GM12891 (cell line): ENCODE results near the gene ZNF879. TPM values are rescaled to one million over a fixed set of nuclear protein-coding genes. Genes with fewer than 3 reads are reported as not detected.

Source experiments
- DNase-seq: peaks from one replicate; pipeline ENCODE4 v3.0.0; 2011; ENCODE audit warnings: low spot score; ENCODE audit not compliant: insufficient read length
- FAIRE-seq: peaks from 2 replicates; lab custom pipeline; 2011; peaks lifted over from hg19 to GRCh38; lab: Jason Lieb, UNC
- PAX5 ChIP-seq: IDR thresholded peaks from 2 replicates; pipeline ENCODE4 v1.6.1; 2011; ENCODE audit warnings: low read length, moderate library complexity, mild to moderate bottlenecking; ENCODE audit not compliant: insufficient read depth, severe bottlenecking
- POLR2A ChIP-seq: IDR thresholded peaks from 2 replicates; pipeline ENCODE4 v1.6.1; 2011; ENCODE audit warnings: low read depth, low read length, control low read depth
- POLR2AphosphoS5 ChIP-seq: IDR thresholded peaks from 2 replicates; pipeline ENCODE4 v1.6.1; 2011; ENCODE audit warnings: low read depth, low read length, control low read depth
- POU2F2 ChIP-seq: IDR thresholded peaks from 2 replicates; pipeline ENCODE4 v1.6.1; 2011; ENCODE audit warnings: low read depth, mild to moderate bottlenecking, control low read depth, low read length, moderate library complexity
- SPI1 ChIP-seq: IDR thresholded peaks from 2 replicates; pipeline ENCODE4 v1.6.1; 2011; ENCODE audit warnings: low read depth, low read length, control low read depth
- TAF1 ChIP-seq: IDR thresholded peaks from 2 replicates; pipeline ENCODE4 v1.6.1; 2011; ENCODE audit warnings: low read depth, low read length, control low read depth
- polyA plus RNA-seq: library from polyadenylated mRNA; unstranded; fragments of >200 nt; gene quantifications from one replicate; pipeline ENCODE4 v1.2.1, GENCODE V29; 2012; ENCODE audit warnings: low read depth, missing spikeins, inconsistent platforms; ENCODE audit not compliant: missing spikeins

ZNF879 gene
- polyA plus RNA-seq: not detected

DNA sequence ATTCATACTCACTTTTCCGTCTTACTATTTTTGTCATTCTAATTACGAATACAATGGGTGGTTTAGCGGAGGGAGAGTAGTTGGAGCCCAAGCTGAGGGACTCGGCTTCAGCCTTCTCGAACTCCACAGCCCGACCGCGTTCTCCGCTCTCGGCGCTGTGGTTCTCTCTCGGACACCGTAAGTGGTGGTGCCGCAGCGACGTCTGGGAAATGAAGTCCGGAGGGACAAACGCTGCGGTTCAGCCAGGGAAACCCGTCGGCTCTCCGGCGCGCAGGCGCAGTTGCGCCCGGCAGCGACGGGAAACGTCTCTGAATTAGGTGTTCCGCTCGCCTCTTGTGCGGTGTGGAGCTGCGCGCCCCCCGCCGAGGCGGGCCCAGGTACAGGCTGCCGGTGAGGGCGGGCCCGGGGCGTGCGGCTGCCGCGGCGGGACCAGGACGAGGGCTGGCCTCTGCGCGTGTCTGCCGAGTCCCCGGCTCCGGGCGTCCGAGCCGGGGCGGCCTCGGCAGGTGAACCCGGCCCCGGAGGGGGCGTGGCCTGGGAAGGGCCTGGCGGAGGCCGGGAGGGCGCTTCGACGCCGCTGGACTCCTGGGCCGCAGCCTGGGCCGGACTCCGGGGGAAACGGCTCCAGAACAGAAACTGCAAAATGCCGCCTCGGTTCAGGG, at the start of gene ZNF879:
Gene ZNF879 (plus strand): TSS at position 277 of the 662 bp plus-strand sequence. CDS start 1,201 bp downstream, outside the sequence.
- FAIRE-seq: no peak

DNA sequence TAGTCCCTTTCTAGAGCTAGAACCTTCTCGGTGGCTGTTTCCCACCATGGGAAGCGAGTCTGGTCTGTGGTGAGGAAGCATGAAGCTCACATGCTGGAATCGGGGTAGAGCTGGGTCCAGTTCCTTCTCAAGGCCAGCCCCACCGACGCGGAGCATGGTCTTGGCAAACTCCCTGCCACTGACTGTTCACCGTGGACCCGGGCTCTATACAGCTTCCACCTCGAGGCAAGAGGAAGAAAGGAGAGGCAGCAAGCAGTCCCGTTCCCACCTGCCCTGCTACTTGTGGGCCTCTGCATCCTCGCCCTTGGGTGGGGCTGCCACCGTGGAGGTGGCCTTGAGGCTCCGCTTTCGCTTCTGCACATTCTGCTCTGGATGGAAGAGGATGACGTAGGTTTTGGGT, 42.2 kb upstream of the ZNF879 start:
- TF ChIP-seq POLR2AphosphoS5 (no peak), POLR2A (no peak), POU2F2 (no peak), SPI1 (no peak), TAF1 (no peak), PAX5 (no peak)
- no peak for DNase-seq
- FAIRE-seq: no peak

More for the DNA sequence above, at the start of gene ZNF879:
- TF ChIP-seq POU2F2 (no peak), POLR2A (no peak), SPI1 (no peak)
- peak; percentile 19 for DNase-seq

DNA sequence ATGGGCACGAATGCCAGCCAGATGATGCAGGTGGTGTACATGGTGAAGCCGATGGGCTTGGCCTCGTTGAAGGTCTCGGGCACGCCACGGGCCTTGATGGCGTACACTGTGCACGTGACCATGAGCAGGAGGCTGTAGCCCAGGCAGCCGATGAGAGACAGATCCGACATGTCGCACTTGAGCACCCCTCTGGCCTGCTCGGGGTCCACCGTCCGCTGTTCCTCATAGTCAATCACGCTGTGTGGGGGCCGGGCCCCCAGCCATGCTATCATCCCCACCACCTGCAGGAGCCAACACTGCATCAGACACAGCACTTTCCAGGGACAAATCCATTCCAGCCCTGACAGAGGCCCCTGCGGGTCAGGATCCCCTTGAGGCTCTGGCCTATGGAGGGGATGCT, 40.7 kb upstream of the ZNF879 start:
- FAIRE-seq (no peak), DNase-seq (no peak)
- TF ChIP-seq POU2F2 (no peak), POLR2A (no peak), PAX5 (no peak), POLR2AphosphoS5 (no peak), TAF1 (no peak), SPI1 (no peak)

DNA sequence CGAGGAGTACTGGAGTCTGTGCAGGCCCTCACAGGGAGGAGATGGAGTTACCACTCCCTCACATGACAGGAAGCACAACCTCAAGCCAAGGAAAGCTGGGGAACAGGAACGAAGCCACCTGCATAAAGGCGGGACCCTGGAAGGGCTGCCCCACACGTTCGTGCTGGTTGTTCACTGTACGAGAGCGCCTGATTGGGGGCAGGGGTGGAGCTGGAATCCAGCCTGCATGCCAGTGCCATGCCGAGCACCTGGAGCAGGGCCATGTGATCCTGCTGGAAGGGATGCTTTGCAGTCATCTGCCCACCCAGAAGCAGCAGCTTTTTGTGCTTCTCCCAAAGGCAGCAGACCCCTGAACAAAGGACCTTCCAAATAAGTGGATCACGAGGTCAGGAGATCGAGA, 39.9 kb upstream of the ZNF879 start:
- DNase-seq (no peak), FAIRE-seq (no peak)
- TF ChIP-seq POLR2A: no peak
- TF ChIP-seq POU2F2: no peak
- no peak for TF ChIP-seq PAX5
- no peak for TF ChIP-seq SPI1
- TF ChIP-seq POLR2AphosphoS5: no peak
- TF ChIP-seq TAF1: no peak

DNA sequence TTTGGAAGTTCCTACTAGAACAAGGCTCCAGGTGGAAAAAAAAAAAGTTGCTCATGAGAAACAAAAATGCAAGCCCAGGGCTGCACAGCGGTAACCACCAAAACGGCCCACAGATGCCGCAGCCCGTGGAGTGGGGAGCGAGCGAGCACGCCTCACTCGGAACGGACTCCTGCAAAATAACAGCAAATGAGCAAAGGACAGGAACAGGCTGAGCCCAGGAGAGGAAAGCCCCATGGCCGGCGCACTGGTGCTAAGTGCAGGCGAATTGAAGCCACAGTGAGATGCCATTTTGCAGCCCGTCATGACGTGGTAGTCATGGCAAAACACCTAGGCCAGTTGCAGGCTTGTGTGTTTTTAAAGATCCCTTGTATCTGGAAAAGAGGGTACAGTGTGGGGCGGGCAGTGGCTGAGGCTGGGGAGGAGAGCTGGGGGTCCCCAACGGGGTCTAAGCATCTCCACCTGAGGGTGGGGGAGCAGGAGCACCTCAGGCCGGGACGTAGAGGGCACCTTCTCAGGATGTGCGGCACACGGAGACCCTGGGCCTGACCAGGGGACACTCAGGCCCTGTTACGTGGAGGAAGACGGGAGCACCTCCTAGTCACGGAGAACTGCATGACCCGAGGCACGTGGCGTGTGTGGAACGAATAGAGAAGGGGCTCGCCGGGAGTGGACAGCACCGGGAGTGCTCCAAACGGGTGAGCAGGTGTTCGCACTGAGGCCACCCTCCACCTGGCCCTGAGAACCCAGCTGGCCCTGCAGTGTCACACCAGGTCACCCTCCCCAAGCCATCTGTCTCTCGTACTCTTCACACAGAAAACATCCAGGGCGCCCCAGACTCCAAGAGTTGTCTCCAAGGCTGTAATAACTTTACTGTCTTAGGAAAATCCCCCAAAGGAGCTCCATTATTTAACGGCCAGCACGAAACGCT, 39.2 kb upstream of the ZNF879 start:
- no peak for TF ChIP-seq TAF1
- no peak for TF ChIP-seq POLR2AphosphoS5
- no peak for TF ChIP-seq POLR2A
- TF ChIP-seq POU2F2: no peak
- FAIRE-seq: no peak
- no peak for DNase-seq

DNA sequence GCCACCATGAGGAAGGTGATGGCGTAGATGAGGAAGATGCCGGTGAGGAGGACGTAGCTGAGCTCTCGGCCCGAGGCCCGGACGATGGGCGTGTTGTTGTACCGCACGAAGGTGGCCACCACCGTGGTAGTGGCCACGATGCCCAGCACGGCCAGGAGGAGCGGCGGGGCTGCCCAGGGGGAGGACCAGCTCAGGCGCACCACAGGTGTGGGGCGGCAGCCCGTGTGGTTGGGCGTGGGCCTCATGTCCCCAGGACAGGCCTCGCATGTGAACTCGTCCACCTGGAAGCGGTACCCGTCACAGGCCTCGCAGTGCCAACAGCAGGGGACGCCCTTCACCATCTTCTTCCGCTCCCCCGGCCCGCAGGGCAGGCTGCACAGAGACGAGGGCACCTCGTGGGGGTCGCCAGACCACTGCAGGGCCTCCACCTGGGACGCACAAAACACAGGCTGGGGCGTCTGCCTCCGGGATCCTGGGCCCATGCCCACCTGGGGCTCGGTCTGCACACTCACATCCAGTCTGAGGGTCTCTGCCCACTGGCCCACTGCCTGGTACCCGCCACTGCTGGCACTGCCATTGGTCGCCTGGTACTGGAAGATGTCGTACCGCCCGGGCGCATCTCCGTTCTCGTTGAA, 37.2 kb upstream of the ZNF879 start:
- DNase-seq: no peak
- TF ChIP-seq POLR2A (no peak), TAF1 (no peak), SPI1 (no peak), POLR2AphosphoS5 (no peak), PAX5 (no peak), POU2F2 (no peak)
- FAIRE-seq: no peak

DNA sequence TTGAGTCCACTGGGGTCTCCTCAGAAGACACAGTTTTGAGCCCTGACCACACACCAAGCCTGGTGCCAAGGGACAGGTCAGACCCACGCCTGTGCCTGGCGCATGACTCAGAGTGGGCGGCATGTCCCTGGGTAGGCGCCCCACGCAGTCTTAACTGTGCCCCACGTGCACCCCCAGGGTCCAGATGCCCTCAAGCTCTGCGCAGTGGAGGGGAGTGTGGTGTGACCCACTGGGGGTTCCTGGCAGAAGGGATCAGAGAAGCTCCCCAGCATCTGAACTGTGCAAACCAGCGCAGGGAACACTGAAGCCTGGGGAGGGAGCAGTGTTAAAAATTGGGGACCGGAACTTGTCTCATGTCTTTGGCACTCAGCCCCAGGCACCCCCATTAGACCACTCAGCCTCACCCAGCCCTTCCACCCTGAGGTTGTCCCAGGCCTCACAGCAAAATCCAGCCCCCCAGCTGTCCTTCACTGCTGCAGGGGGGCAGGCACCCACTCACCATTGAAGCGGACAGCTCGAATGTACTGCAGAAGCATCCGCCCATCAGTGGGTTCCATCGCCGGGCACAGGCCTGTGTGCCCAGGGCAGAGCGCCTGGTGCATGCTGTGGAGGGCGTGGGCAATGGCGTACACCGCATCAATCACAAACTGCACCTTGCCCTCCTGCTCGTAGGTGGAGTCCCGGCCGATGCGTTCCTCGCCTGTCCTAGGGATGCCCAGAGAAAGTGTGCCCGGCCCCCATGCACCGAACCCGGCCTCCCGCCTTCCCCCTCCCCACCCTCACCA, 35.0 kb upstream of the ZNF879 start:
- no peak for TF ChIP-seq SPI1
- no peak for TF ChIP-seq TAF1
- TF ChIP-seq POU2F2: no peak
- TF ChIP-seq POLR2AphosphoS5: no peak
- TF ChIP-seq PAX5: no peak
- TF ChIP-seq POLR2A: no peak
- FAIRE-seq: no peak
- DNase-seq: no peak

DNA sequence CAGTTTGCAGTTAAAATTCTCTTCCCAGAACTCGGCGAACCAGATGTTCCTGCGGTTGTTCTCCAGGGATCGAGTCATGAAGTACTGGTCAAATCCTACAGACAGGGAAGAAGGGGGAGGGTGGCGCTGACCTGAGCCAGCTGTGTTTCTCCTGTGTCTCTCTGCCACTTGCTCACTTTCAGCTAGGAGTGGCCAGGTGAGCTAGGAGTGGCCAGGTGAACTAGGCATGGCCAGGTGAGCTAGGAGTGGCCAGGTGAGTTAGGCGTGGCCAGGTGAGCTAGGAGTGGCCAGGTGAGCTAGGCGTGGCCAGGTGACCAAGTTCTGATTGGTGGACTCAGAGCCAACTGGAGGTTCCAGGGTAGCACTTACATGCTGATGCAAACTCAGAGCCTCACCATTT, 34.3 kb upstream of the ZNF879 start:
- DNase-seq (no peak), FAIRE-seq (no peak)
- TF ChIP-seq POU2F2 (no peak), POLR2AphosphoS5 (no peak), TAF1 (no peak), SPI1 (no peak), PAX5 (no peak), POLR2A (no peak)

DNA sequence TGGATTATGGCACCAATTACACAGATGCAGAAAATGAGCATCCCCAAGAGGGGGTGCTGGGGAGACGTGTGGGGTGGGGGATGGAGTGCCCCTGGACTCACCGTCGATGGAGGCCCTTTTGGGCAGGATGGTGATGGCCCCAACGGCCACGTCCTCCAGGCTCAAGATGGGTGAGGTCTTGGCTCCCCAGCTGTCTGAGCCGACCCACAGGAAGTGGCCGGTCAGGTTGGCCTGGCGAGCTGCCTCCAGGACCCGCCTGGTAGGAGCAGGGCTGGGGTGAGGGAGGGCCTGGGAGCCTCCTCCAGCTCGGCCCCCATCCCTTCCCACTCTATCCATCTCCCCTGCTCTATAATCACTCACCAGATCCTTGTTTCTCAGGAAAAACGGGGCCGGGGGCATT, 33.1 kb upstream of the ZNF879 start:
- FAIRE-seq (no peak), DNase-seq (no peak)
- no peak for TF ChIP-seq POLR2AphosphoS5
- no peak for TF ChIP-seq PAX5
- TF ChIP-seq TAF1: no peak
- TF ChIP-seq SPI1: no peak
- no peak for TF ChIP-seq POLR2A
- TF ChIP-seq POU2F2: no peak
